Ascending aorta (tissue), 2 donors: Measurements from ENCODE around the gene MMEL1. TPM values are rescaled to one million over a fixed set of nuclear protein-coding genes. Genes with fewer than 3 reads are reported as not detected.

Experiments
- DNase-seq, 2 donors: peaks; one replicate each; pipeline ENCODE4 v3.0.0-alpha.2; 2019; ENCODE audit warnings: low spot score in 2 of 2
- H3K27ac ChIP-seq, 2 donors: fragments of 200-600 bp; sonication (generic); one replicate each; pipeline ENCODE4 v1.5.1; 2016 to 2017; ENCODE audit warnings: mild to moderate bottlenecking in 1 of 2
- H3K27me3 ChIP-seq: fragments of 200-600 bp; sonication (generic); one replicate; pipeline ENCODE4 v1.5.1; 2017
- H3K36me3 ChIP-seq, 2 donors: fragments of 200-600 bp; sonication (generic); one replicate each; pipeline ENCODE4 v1.5.1; 2016
- H3K4me1 ChIP-seq, 2 donors: fragments of 200-600 bp; sonication (generic); one replicate each; pipeline ENCODE4 v1.5.1; 2016 to 2017; ENCODE audit warnings: mild to moderate bottlenecking in 1 of 2
- H3K4me3 ChIP-seq, 2 donors: fragments of 200-600 bp; sonication (generic); one replicate each; pipeline ENCODE4 v1.5.1; 2016 to 2017; ENCODE audit warnings: mild to moderate bottlenecking in 1 of 2
- H3K9me3 ChIP-seq, 2 donors: fragments of 200-600 bp; sonication (generic); one replicate each; pipeline ENCODE4 v1.5.1; 2016
- CTCF ChIP-seq, 3 experiments: fragments of 200-600 bp in 2 of 3; fragments of 450-650 bp in 1 of 3; sonication (generic) in 2 of 3; IDR thresholded peaks; one replicate each; pipeline ENCODE4 v1.5.1; 2016 to 2019; ENCODE audit warnings: antibody characterized with exemption in 3 of 3, mild to moderate bottlenecking in 1 of 3, moderate library complexity in 1 of 3
- intact Hi-C: fragments of 100-400 bp; cut with DNase I; formaldehyde crosslinking; loops from one replicate; pipeline ENCODE4 v1.15.1; 2023
- total RNA-seq: library from RNA; depleted of rRNA; stranded (reverse); fragments of >200 nt; gene quantifications from one replicate; pipeline ENCODE4 v1.1.0, GENCODE V29; 2016

MMEL1 gene
- total RNA-seq, 1 donor from 2014 or later: not detected

DNA sequence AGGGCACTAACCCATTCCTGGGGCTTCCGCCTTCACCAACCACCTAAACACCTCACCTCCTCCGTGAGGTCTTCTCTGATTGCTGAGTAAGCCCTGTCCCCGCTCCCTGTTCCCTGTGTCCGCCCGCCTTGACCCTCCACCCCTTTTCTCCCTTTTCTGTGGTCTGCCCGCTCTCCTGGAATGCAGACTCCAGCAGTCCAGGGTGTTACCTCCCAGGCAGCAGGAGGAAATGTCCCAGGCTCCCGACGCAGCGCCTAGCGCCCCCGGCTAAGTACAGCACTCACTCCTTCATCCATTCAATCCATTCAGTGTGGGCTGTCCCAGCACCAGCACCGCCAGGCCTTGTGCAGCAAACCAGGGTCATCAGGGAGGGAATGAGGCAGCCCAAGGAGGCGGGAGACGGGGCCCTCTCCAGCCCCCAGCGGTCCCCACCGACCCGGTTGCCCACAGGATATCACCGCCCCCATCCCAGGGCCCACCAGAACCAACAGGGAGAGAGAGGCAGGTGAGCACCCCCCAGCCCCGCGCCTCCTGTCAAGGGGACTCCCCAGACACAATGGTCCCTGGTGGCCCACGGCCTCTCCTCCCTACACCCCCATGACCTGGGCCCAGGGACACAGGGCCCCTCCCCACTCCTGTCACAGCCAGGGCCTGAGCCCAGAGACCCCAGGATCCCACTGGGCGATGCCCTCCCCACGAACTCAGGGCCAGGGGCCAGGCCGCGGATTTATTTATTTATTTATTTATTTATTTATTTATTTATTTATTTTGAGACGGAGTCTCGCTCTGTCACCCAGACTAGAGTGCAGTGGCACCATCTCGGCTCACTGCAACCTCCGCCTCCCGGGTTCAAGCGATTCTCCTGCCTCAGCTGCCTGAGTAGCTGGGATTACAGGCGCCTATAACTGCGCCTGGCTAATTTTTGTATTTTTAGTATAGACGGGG, 66.4 kb downstream of the MMEL1 start:
- intact Hi-C loops: no loop called here
- no peaks in the 10 kb centered on the region for H3K27me3 ChIP-seq

DNA sequence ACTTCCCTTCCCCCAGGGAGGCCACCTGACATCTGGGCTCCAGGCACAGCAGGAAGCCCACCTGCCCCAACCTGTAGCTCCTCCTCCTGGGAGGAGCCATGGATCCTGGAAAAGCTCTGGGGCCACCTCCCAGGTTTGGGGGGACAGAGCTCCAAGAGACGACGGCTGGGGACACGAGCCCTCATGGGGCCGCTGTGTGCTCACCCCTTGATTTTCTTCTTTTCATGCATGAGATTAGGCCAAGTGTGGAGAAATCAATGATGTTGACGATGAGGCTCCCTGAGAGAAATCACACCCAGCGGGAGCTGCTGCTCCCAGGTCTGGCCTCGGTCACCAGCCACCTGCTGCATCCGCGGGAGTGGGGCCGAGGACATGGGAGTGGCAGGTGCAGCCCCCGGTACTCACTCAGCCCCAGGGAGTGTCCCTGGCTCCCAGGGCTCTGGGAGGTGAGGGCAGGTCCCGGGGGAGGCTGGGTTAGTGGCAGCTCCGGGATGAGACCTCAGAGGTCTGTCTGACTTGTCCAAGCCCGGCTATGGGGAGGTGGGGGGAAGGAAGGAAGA, 67.9 kb downstream of the MMEL1 start:
- no peak for DNase-seq
- no peaks in the 10 kb centered on the region for H3K9me3 ChIP-seq
- no peak overlapping the region for H3K4me3 ChIP-seq
- intact Hi-C loops: no loop called here
- peaks cover 0 to 8% of the 10 kb centered on the region in 2 donors for H3K36me3 ChIP-seq
- H3K27me3 ChIP-seq: no peaks in the 10 kb centered on the region
- H3K27ac ChIP-seq: no peak overlapping the region
- H3K4me1 ChIP-seq: no peaks in the 10 kb centered on the region
- TF ChIP-seq CTCF (IDR thresholded peaks at IDR 0.05): no peak

More for the DNA sequence above, 66.4 kb downstream of the MMEL1 start:
- Histone ChIP-seq H3K4me1 (no peaks in the 10 kb centered on the region), H3K36me3 (peaks cover 0 to 6% of the 10 kb centered on the region in 2 donors), H3K27ac (no peak overlapping the region), H3K4me3 (no peak overlapping the region), H3K9me3 (no peaks in the 10 kb centered on the region)
- TF ChIP-seq CTCF (IDR thresholded peaks at IDR 0.05): no peak
- DNase-seq: no peak

DNA sequence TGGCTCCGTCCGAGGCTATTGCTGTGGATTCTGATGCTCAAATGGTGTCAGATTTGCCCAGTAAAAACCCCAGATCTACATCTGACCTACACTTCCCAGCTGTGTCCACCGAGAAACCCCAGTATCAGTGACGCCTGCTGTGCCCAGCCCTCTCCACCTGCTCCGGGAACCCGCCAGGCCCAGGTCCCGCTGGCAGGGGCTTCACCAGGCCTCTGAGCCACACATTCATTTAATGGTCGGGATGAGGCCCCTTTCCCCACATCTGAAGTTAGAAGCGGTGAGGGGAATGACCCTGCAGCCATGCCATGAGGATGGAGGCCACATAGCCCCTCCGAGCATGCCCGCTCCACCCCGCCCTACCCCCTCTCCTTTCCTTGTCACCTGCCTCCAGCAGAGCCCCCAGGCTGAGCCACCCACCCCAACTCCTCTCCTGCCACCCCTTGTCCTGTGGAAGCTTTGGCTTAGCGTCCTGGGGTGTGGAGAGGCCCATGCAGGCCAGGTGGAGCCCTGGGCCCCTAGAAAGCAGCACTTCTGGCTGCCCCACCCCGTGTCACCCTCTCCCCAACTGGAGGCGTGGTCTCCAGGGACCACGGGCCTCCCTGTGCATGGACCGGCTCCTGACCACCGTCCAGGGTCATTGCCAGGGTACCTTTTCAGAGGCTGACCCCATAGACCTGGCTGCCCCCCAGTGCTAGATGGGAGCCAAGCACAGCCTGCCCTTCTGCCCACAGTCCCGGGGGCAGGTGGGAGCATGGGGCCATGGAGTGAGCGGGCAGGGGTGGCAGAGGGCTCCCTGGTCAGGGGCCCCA, 68.6 kb downstream of the MMEL1 start:
- Histone ChIP-seq H3K4me3 (no peak overlapping the region), H3K36me3 (peaks cover 0 to 10% of the 10 kb centered on the region in 2 donors), H3K4me1 (no peaks in the 10 kb centered on the region), H3K27ac (no peak overlapping the region), H3K9me3 (no peaks in the 10 kb centered on the region), H3K27me3 (no peaks in the 10 kb centered on the region)
- intact Hi-C loops: no loop called here
- TF ChIP-seq CTCF (IDR thresholded peaks at IDR 0.05): no peak
- no peak for DNase-seq

DNA sequence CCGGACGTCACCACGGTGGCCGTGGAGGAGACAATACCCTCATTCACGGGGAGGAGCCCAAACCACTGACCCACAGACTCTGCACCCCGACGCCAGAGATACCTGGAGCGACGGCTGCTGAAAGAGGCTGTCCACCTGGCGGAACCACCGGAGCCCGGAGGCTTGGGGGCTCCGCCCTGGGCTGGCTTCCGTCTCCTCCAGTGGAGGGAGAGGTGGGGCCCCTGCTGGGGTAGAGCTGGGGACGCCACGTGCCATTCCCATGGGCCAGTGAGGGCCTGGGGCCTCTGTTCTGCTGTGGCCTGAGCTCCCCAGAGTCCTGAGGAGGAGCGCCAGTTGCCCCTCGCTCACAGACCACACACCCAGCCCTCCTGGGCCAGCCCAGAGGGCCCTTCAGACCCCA, 69.6 kb downstream of the MMEL1 start:
- TF ChIP-seq CTCF (IDR thresholded peaks at IDR 0.05): no peak
- H3K27me3 ChIP-seq: no peaks in the 10 kb centered on the region
- no peaks in the 10 kb centered on the region for H3K9me3 ChIP-seq
- DNase-seq: no peak
- no peaks in the 10 kb centered on the region for H3K4me1 ChIP-seq
- H3K4me3 ChIP-seq: no peak overlapping the region
- H3K36me3 ChIP-seq: peaks cover 0 to 10% of the 10 kb centered on the region in 2 donors
- no peak overlapping the region for H3K27ac ChIP-seq
- intact Hi-C loops: no loop called here
